ENCODE results near the gene PTGS1.

The PTGS1 gene

DNA sequence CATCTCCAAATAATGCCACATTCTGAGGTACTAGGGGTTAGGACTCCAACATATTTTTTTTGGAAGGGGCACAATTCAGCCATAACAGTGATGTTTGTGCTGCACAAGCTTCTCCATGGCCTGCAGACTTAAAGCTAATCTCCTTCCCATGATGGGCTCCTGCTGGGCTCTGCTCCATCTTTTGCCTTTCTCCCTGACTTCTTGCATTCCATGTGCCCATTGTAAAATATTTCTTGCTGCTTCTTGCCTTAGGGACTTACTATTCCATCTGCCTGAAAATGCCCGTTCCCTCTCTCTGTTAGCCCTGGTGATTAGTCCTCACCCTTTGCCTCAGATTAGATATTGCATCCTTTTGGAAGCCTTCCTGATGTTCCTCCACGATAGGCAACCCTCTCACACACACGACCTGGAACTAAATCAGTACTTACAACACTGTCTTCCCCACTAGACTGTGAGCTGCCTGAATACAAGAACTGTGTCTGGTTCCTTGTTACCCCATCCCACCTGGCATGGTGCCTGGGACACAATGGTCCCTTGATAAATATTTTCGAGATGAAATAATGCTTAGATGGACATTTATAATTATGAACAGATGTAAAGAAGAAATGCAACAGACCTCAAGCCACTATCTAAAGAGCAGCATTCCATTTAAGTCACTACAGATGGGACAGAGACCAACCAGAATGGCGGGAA is 73.4 kb downstream of the PTGS1 start:
- TF ChIP-seq, protein P1, sequence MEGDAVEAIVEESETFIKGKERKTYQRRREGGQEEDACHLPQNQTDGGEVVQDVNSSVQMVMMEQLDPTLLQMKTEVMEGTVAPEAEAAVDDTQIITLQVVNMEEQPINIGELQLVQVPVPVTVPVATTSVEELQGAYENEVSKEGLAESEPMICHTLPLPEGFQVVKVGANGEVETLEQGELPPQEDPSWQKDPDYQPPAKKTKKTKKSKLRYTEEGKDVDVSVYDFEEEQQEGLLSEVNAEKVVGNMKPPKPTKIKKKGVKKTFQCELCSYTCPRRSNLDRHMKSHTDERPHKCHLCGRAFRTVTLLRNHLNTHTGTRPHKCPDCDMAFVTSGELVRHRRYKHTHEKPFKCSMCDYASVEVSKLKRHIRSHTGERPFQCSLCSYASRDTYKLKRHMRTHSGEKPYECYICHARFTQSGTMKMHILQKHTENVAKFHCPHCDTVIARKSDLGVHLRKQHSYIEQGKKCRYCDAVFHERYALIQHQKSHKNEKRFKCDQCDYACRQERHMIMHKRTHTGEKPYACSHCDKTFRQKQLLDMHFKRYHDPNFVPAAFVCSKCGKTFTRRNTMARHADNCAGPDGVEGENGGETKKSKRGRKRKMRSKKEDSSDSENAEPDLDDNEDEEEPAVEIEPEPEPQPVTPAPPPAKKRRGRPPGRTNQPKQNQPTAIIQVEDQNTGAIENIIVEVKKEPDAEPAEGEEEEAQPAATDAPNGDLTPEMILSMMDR (conservative IDR thresholded peaks at IDR 0.05; ENCODE audit: low read depth, low read length): no peak
- no peak overlapping the region for H3K4me3 ChIP-seq (ENCODE audit: low read depth, low read length)
- peak; percentile 82 for DNase-seq (ENCODE audit: low read depth)
